HCT116 (cell line): ENCODE measurements around the gene OR2AE1. TPM values are rescaled to one million over a fixed set of nuclear protein-coding genes. Genes with fewer than 3 reads are reported as not detected.
A peak's percentile ranks its signal among the peaks of the same experiment; 100 is the strongest.

Experiments used
- ATAC-seq: fragments of 200-7000 bp; cut with Tn5 transposase; 2 replicates; pipeline ENCODE4 v1.9.1; 2020; ENCODE audit warnings: mild to moderate bottlenecking, moderate library complexity
- BruUV-seq: library from RNA; stranded (reverse); fragments of 400-500 nt; replicated peaks from 2 replicates; lab custom pipeline; 2021; lab: Mats Ljungman, UMichigan
- CTCF ChIA-PET: fragments of 300-600 bp; sonication (Branson Sonifier 250); formaldehyde crosslinking; loops from one replicate; lab custom pipeline; 2021; ENCODE audit warnings: antibody characterized with exemption; lab: Charles Lee
- POLR2A ChIA-PET: fragments of 300-600, 350-600 bp; sonication (Branson Sonifier 250); formaldehyde crosslinking; loops from one replicate; lab custom pipeline; 2021; ENCODE audit warnings: antibody characterized with exemption; lab: Charles Lee
- RAD21 ChIA-PET, 2 experiments: fragments of 300-600 bp; sonication (Branson Sonifier 250); formaldehyde crosslinking; loops; one replicate each; lab custom pipeline; 2023; ENCODE audit warnings: low total read pairs in 2 of 2; ENCODE audit not compliant: uncharacterized antibody in 2 of 2, unreplicated experiment in 2 of 2, low non-redundant PET in 1 of 2; lab: Charles Lee
- DNase-seq: peaks from one replicate; pipeline ENCODE4 v3.0.0-alpha.2; 2010; ENCODE audit warnings: low read depth, low spot score
- H2AFZ ChIP-seq: fragments of 200-600 bp; shearing (Covaris generic), sonication (generic); 2 replicates; pipeline ENCODE4 v1.6.1; 2017; ENCODE audit warnings: low read depth, mixed run types, mixed read lengths, antibody characterized with exemption, low read length; ENCODE audit not compliant: poor library complexity, severe bottlenecking
- H3K27ac ChIP-seq: 2 replicates; pipeline ENCODE4 v1.5.1; 2012; ENCODE audit warnings: low read depth, low read length
- H3K27me3 ChIP-seq: fragments of 200-600 bp; sonication (generic); 2 replicates; pipeline ENCODE4 v1.6.1; 2016; ENCODE audit warnings: mixed run types, low read length, mixed read lengths; ENCODE audit not compliant: insufficient read depth
- H3K36me3 ChIP-seq, 2 experiments: fragments of 200-500 bp in 1 of 2; fragments of 200-600 bp in 1 of 2; sonication (Bioruptor generic) in 1 of 2; sonication (generic) in 1 of 2; 2 replicates each; pipeline versions ENCODE4 v1.5.1 to v1.6.1; 2014 to 2016; ENCODE audit warnings: low read length in 2 of 2, inconsistent platforms in 1 of 2, mixed read lengths in 1 of 2, mixed run types in 1 of 2; ENCODE audit not compliant: insufficient read depth in 2 of 2, control insufficient read depth in 1 of 2
- H3K4me1 ChIP-seq, 2 experiments: fragments of 200-600 bp in 1 of 2; sonication (generic) in 1 of 2; 2 replicates each; pipeline versions ENCODE4 v1.5.1 to v1.6.1; 2012 to 2017; ENCODE audit warnings: low read length in 2 of 2, inconsistent platforms in 1 of 2, mild to moderate bottlenecking in 1 of 2, mixed read lengths in 1 of 2, mixed run types in 1 of 2, moderate library complexity in 1 of 2; ENCODE audit not compliant: insufficient read depth in 2 of 2, control insufficient read depth in 1 of 2
- H3K4me2 ChIP-seq: fragments of 200-600 bp; sonication (generic); 2 replicates; pipeline ENCODE4 v1.6.1; 2017; ENCODE audit warnings: mixed run types, low read length, mixed read lengths
- H3K4me3 ChIP-seq, 2 experiments: fragments of 200-600 bp in 1 of 2; sonication (generic) in 1 of 2; replicated peaks in 1 of 2; 2 replicates each; pipeline ENCODE4 v1.5.1; 2011 to 2016; ENCODE audit warnings: low read length in 2 of 2, control low read depth in 1 of 2, low read depth in 1 of 2, mild to moderate bottlenecking in 1 of 2, mixed read lengths in 1 of 2, mixed run types in 1 of 2
- H3K79me2 ChIP-seq: fragments of 200-600 bp; sonication (generic); 2 replicates; pipeline ENCODE4 v1.6.1; 2017; ENCODE audit warnings: mild to moderate bottlenecking, mixed run types, low read length, moderate library complexity, mixed read lengths; ENCODE audit not compliant: insufficient read depth
- H3K9ac ChIP-seq: fragments of 200-600 bp; sonication (generic); 2 replicates; pipeline ENCODE4 v1.6.1; 2016; ENCODE audit warnings: low read length, mixed read lengths
- H3K9me2 ChIP-seq: fragments of 200-600 bp; sonication (generic), shearing (Covaris generic); 2 replicates; pipeline ENCODE4 v1.6.1; 2017; ENCODE audit warnings: mixed run types, mild to moderate bottlenecking, moderate library complexity; ENCODE audit not compliant: insufficient read depth
- H3K9me3 ChIP-seq, 2 experiments: fragments of 200-500 bp in 1 of 2; fragments of 200-600 bp in 1 of 2; sonication (Bioruptor generic) in 1 of 2; sonication (generic) in 1 of 2; 2 replicates each; pipeline ENCODE4 v1.6.1; 2014 to 2017; ENCODE audit warnings: low read length in 2 of 2, mixed read lengths in 2 of 2, inconsistent platforms in 1 of 2, low read depth in 1 of 2, mild to moderate bottlenecking in 1 of 2, mixed run types in 1 of 2, moderate library complexity in 1 of 2; ENCODE audit not compliant: control insufficient read depth in 1 of 2, insufficient read depth in 1 of 2
- H4K20me1 ChIP-seq: fragments of 200-600 bp; sonication (generic), shearing (Covaris generic); 2 replicates; pipeline ENCODE4 v1.6.1; 2017; ENCODE audit warnings: mixed run types, mild to moderate bottlenecking, moderate library complexity; ENCODE audit not compliant: insufficient read depth
- EZH2 ChIP-seq: fragments of 200-600 bp; sonication (generic); IDR thresholded peaks from 2 replicates; pipeline ENCODE4 v1.6.1; 2017; ENCODE audit warnings: antibody characterized with exemption, mixed run types
- EZH2phosphoT487 ChIP-seq: fragments of 200-600 bp; IDR thresholded peaks from 2 replicates; pipeline ENCODE4 v1.6.1; 2018; ENCODE audit warnings: antibody characterized with exemption, borderline replicate concordance
- JUND ChIP-seq: IDR thresholded peaks from 2 replicates; pipeline ENCODE4 v1.6.1; 2012
- MAX ChIP-seq: IDR thresholded peaks from 2 replicates; pipeline ENCODE4 v1.6.1; 2012
- POLR2A ChIP-seq: IDR thresholded peaks from 2 replicates; pipeline ENCODE4 v1.7.0; 2011; ENCODE audit warnings: borderline replicate concordance; ENCODE audit not compliant: insufficient read depth, insufficient read length; ENCODE audit errors: extremely low read depth
- RAD21 ChIP-seq: IDR thresholded peaks from 2 replicates; pipeline ENCODE4 v1.6.1; 2012; ENCODE audit warnings: low read depth, mild to moderate bottlenecking
- TCF7L2 ChIP-seq: IDR thresholded peaks from 2 replicates; pipeline ENCODE4 v1.7.0; 2011; ENCODE audit warnings: borderline replicate concordance, inconsistent platforms; ENCODE audit not compliant: insufficient read depth, insufficient read length; ENCODE audit errors: extremely low read depth
- ZFX ChIP-seq: fragments of 450-650 bp; IDR thresholded peaks from 2 replicates; pipeline ENCODE4 v1.6.1; 2017
- intact Hi-C: fragments of 100-400 bp; cut with micrococcal nuclease; formaldehyde crosslinking; loops from 2 replicates; pipeline ENCODE4 v1.10.0; 2022
- total RNA-seq: library from RNA; stranded (reverse); gene quantifications from one replicate; pipeline ENCODE4 v1.2.1, GENCODE V29; 2021; ENCODE audit not compliant: unreplicated experiment
- TF ChIP-seq, protein P1 (sequence below): IDR thresholded peaks from 2 replicates; pipeline ENCODE4 v1.6.1; 2011; ENCODE audit warnings: mild to moderate bottlenecking, low read length, moderate library complexity; ENCODE audit not compliant: insufficient replicate concordance; ENCODE audit errors: extremely low read depth

OR2AE1 gene
- total RNA-seq, 1 experiment from 2014 or later, result not detected

- POLR2A ChIA-PET, result no interaction called here
- no peak overlapping the region for H2AFZ ChIP-seq
Measured at GRCh38 chr7:99901581-99901980, 24.7 kb upstream of the OR2AE1 start.

DNA sequence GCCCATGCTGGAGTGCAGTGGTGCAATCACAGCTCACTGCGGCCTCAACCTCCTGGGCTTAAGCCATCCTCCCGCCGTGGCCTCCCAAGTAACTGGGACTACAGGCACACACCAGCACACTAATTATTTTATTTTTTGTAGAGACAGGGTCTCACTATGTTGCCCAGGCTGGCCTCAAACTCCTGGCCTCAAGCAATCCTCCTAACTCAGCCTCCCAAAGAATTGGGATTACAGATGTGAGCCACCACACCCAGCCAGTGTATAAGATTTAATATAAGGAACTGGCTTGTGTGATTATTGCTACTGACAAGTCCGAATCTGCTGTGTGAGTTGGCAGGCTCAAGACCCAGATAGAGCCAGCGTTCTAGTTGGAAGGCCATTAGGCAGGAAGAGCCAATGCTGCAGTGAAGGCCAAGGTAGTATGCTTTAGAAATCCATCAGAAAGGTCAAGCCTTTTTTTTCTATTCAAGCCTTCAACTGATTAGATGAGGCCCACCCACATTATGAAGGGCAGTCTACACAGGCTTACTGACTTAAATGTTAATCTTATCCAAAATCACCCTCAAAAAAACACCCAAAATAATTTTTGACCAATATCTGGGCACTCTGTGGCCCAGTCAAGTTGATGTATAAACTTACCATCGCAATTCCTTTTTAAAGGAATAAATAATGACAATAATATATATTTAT, 23.1 kb upstream of the OR2AE1 start:
- RAD21 ChIA-PET, result no interaction called here
- H3K27me3 ChIP-seq, result no peaks in the 10 kb centered on the region

More at GRCh38 chr7:99901581-99901980, 24.7 kb upstream of the OR2AE1 start:
- H3K36me3 ChIP-seq, result peaks cover 24 to 29% of the 10 kb centered on the region in 2 experiments; a peak in 3 of 4 replicates
- H3K79me2 ChIP-seq, result no peaks in the 10 kb centered on the region
- H4K20me1 ChIP-seq, result no peaks in the 10 kb centered on the region
- DNase-seq (no peak), ATAC-seq (no peak)
- ChIA-PET RAD21 (no interaction called here), CTCF (no interaction called here)
- H3K27ac ChIP-seq, result no peak overlapping the region
- no peaks in the 10 kb centered on the region for H3K27me3 ChIP-seq
- intact Hi-C loops, result no loop called here
- no peak overlapping the region for H3K4me3 ChIP-seq
- TF ChIP-seq ZFX, result 0 out of 2 replicates have a peak, but pooled peaks have one; percentile 13
- no peak for TF ChIP-seq MAX
- TF ChIP-seq, protein P1, sequence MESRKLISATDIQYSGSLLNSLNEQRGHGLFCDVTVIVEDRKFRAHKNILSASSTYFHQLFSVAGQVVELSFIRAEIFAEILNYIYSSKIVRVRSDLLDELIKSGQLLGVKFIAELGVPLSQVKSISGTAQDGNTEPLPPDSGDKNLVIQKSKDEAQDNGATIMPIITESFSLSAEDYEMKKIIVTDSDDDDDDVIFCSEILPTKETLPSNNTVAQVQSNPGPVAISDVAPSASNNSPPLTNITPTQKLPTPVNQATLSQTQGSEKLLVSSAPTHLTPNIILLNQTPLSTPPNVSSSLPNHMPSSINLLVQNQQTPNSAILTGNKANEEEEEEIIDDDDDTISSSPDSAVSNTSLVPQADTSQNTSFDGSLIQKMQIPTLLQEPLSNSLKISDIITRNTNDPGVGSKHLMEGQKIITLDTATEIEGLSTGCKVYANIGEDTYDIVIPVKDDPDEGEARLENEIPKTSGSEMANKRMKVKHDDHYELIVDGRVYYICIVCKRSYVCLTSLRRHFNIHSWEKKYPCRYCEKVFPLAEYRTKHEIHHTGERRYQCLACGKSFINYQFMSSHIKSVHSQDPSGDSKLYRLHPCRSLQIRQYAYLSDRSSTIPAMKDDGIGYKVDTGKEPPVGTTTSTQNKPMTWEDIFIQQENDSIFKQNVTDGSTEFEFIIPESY, result no peak
- BruUV-seq, result no TSS peak
- H3K9me2 ChIP-seq, result no peaks in the 10 kb centered on the region
- no peaks in the 10 kb centered on the region for H3K9me3 ChIP-seq
- H3K9ac ChIP-seq, result no peak overlapping the region
- H3K4me1 ChIP-seq, result no peaks in the 10 kb centered on the region
- H3K4me2 ChIP-seq, result no peak overlapping the region

More for the DNA sequence above, 23.1 kb upstream of the OR2AE1 start:
- intact Hi-C loops, result no loop called here
- ChIA-PET CTCF (no interaction called here), POLR2A (no interaction called here)
- ATAC-seq, result no peak
- Histone ChIP-seq H3K27ac (no peak overlapping the region), H3K79me2 (no peaks in the 10 kb centered on the region), H3K9me3 (no peaks in the 10 kb centered on the region), H4K20me1 (no peaks in the 10 kb centered on the region), H3K4me1 (no peaks in the 10 kb centered on the region), H3K4me2 (no peak overlapping the region), H3K36me3 (peaks cover 22 to 29% of the 10 kb centered on the region in 2 experiments; a peak in 3 of 4 replicates), H2AFZ (no peak overlapping the region), H3K9me2 (no peaks in the 10 kb centered on the region)
- no TSS peak for BruUV-seq
- DNase-seq, result no peak
- TF ChIP-seq MAX (no peak), EZH2phosphoT487 (no peak), ZFX (no peak), TCF7L2 (no peak), RAD21 (no peak), POLR2A (no peak), EZH2 (no peak), JUND (no peak)
- TF ChIP-seq, all 23 proteins: peak for 0
- Histone ChIP-seq H3K9ac (no peak overlapping the region), H3K4me3 (no peak overlapping the region)
